Retinal pigment epithelial cell (primary cell): ENCODE results near the gene PSMD14.

Experiments used
- DNase-seq: peaks from one replicate; pipeline ENCODE4 v3.0.0-alpha.2; 2010; ENCODE audit warnings: low read depth
- H3K4me3 ChIP-seq: 2 replicates; pipeline ENCODE4 v1.5.1; 2011; ENCODE audit warnings: mild to moderate bottlenecking, low read length, control low read depth, moderate library complexity
- TF ChIP-seq, protein P1 (sequence below): conservative IDR thresholded peaks from 2 replicates; pipeline ENCODE4 v1.5.1; 2011; ENCODE audit warnings: low read depth, low read length, control low read depth, inconsistent platforms

PSMD14 gene

GRCh38 chr2:161434118-161434517 is 125.9 kb downstream of the PSMD14 start:
- H3K4me3 ChIP-seq, result no peak overlapping the region
- TF ChIP-seq, protein P1, sequence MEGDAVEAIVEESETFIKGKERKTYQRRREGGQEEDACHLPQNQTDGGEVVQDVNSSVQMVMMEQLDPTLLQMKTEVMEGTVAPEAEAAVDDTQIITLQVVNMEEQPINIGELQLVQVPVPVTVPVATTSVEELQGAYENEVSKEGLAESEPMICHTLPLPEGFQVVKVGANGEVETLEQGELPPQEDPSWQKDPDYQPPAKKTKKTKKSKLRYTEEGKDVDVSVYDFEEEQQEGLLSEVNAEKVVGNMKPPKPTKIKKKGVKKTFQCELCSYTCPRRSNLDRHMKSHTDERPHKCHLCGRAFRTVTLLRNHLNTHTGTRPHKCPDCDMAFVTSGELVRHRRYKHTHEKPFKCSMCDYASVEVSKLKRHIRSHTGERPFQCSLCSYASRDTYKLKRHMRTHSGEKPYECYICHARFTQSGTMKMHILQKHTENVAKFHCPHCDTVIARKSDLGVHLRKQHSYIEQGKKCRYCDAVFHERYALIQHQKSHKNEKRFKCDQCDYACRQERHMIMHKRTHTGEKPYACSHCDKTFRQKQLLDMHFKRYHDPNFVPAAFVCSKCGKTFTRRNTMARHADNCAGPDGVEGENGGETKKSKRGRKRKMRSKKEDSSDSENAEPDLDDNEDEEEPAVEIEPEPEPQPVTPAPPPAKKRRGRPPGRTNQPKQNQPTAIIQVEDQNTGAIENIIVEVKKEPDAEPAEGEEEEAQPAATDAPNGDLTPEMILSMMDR, result no peak
- DNase-seq, result no peak

DNA sequence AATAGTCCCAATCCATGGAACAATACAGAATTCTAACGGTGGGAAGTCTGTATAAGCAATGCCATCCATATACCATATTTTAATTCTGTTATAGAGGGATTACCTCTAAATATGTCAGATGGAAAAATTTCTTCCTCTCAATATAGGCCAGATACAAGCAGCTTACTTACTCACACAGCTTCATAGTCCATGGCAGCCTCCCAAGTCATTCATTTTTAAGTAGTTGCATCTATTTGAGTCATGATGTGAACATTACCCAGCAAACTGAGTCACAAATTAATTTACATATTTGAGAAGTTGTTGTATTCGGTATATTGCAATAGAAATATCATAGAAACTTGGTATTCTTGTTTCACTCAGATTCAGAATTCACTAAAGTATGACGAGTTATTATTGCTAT is 128.2 kb downstream of the PSMD14 start:
- no peak overlapping the region for H3K4me3 ChIP-seq
- peak; percentile 75 for DNase-seq
- TF ChIP-seq, protein P1, result no peak

GRCh38 chr2:161438598-161438997 is 130.4 kb downstream of the PSMD14 start:
- DNase-seq, result no peak
- no peak overlapping the region for H3K4me3 ChIP-seq
- TF ChIP-seq, protein P1, result no peak

- DNase-seq, result no peak
- H3K4me3 ChIP-seq, result no peak overlapping the region
- TF ChIP-seq, protein P1, result no peak
Measured at GRCh38 chr2:161445097-161445496, 136.9 kb downstream of the PSMD14 start.

DNA sequence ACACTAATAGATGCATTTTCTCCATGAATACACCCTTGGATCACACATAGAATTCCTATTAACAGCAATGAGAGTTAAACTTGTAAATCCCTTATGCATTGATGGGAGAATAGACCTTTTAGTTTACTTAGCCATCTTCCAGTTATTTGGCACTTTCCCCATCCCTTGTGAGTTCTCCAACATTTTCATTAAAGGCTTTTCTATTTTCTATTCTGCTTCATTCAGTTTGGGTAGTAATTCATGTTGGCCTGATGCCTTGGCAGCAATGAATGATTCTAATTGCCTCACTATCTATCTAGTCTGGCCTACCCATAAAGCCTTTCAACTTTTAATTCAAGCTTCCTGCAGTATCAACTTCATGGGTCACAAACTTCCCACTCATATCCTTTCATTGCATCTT is 140.2 kb downstream of the PSMD14 start:
- no peak for DNase-seq
- H3K4me3 ChIP-seq, result no peak overlapping the region
- TF ChIP-seq, protein P1, result no peak
